Stomach (tissue), 4 donors: ENCODE results near the gene LYAR.

Experiments used
- CTCF ChIP-seq, 7 experiments: fragments of 450-650 bp in 4 of 7; fragments of 200-600 bp in 3 of 7; sonication (generic) in 3 of 7; IDR thresholded peaks; one replicate each; pipeline ENCODE4 v1.5.1; 2016 to 2019; ENCODE audit warnings: antibody characterized with exemption in 7 of 7, control low read depth in 2 of 7, mild to moderate bottlenecking in 1 of 7
- POLR2A ChIP-seq, 4 donors: fragments of 450-650 bp; IDR thresholded peaks; one replicate each; pipeline ENCODE4 v1.6.1; 2016; ENCODE audit warnings: antibody characterized with exemption in 4 of 4, control low read depth in 2 of 4, mild to moderate bottlenecking in 1 of 4, moderate library complexity in 1 of 4
- POLR2AphosphoS5 ChIP-seq, 3 donors: sonication (generic); formaldehyde crosslinking; IDR thresholded peaks; one replicate each; pipeline ENCODE4 v1.6.1; 2016; ENCODE audit warnings: antibody characterized with exemption in 3 of 3

- no peak for TF ChIP-seq POLR2A (IDR thresholded peaks at IDR 0.05)
- no peak for TF ChIP-seq CTCF (IDR thresholded peaks at IDR 0.05)
- TF ChIP-seq POLR2AphosphoS5 (IDR thresholded peaks at IDR 0.05): no peak
These were observed 12.5 kb upstream of the LYAR start for GRCh38 chr4:4302416-4302815.
